Erythroblast (primary cell): Measurements from ENCODE around the gene EMD.

Experiments used
- DNase-seq, 2 experiments: peaks; one replicate each; lab custom pipeline; 2025; lab: John Stamatoyannopoulos, UW
- GATA1 ChIP-seq: IDR thresholded peaks from 2 replicates; pipeline ENCODE4 v1.6.1; 2011; ENCODE audit warnings: low read depth, mild to moderate bottlenecking, control low read depth, low read length, moderate library complexity
- POLR2A ChIP-seq: IDR thresholded peaks from 2 replicates; pipeline ENCODE4 v1.6.1; 2011; ENCODE audit warnings: mild to moderate bottlenecking, low read length

Gene EMD

DNA sequence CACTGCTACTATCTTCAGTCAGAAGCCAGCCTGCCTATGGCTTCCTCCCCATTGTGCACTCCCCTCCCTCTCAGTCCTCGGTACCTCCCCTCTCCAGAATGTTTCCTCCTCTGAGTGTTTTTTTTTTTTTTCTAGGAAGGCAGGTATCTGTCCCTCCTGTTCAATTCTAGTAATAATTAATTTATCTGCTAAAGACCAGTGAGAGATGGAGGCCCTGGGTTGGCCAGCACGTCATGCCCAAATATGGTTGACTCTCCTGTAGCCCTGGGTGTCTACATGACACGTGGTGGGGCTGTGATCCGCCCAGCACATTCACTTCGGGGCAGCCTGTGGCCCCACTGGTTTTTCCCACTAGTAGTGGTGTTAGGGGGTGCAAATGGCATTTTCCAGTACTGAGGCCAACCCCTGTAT lies 6.5 kb upstream of the EMD start:
- peak; percentile 47 to 58 for DNase-seq
- TF ChIP-seq POLR2A (no peak), GATA1 (no peak)

DNA sequence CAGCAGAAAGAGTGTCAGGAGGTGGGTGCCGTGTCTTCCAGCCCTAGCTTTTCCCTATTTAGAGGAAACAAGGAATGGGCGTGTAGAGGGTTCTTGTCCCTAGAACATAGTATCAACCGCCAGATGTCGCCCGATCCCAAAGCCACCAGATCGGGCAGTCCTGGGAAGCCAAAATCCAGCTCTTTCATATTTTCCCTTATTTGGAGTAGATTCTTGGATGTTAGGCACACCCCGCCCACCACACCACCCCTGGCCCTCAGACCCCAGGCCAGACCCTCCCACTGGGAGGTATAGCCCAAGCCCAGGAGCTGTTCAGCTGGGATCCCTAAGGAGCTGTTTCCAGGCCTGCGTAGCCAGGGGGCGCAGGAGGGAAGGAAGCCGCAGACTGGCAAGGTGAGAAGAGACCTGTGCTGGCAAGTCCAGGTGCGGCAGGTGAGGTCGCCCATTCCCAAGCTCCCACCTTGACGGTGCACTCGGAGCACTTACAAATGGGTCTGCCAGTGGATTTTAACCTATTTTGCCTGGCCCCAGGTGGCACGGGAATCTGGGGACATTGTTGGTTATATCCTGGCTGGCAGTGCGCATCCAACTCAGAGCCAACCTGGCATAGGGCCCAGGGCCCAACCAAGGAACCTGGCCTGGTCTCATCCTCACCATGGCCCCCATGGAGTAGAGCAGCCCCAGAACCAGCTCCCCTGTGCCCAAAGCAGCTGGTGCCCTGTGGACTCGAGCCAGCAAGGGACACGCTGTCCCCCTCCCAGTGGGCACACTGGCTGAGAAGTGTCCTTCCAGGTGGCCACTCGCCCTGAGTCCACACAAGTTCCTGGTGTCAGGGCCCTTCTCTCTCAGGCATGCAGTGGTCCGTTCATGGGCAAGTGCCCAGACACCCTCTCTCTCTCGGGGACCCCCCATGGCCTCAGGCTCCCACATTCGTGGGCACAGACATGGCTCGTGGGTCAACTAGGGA lies 5.5 kb upstream of the EMD start:
- TF ChIP-seq POLR2A (no peak), GATA1 (no peak)
- peak; percentile 48 to 70 for DNase-seq

DNA sequence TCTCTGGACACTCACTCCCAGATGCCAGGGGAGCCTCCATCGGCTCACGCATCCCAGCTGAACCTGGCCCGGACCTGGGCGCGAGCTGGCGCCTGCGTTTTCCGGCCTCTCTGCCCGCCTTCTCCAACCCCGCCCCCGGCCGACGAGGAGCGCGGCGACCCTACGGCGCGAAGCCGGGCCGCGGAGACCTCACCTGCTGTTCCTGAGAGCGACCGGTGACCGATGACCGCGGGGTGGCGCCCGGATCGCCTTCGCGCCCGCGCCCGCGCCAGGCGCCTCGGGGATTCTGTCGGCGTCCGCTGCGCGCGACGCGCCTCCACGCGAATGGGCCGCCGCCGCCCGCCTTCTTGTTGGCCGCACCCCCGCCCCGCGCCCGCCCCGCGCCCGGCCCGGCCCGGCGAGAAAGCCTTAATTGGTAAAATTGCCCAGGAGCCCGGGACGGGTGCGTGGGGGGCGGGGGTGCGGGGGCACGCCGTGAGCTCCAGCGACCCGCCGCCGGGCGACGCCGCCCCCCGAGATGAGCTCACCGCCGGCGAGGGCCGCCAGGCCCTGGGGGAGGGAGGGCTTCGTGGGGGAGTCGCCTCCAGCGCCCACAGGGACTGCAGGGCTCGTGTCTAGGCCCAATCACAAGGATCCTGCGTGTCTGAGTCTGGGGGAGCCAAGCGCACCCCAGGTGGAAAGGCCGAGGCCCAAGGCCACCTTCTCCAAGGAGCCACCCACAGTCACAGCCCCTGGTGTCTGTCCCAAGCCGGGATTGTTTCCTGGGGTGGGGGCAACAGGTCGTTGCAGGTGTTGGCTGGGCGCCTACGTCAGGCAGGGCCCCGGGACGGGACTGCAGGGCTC lies 4.6 kb upstream of the EMD start, which contains the start of gene FLNA:
TSS of gene FLNA (minus strand) at position 322 of the 843 bp plus-strand sequence. CDS start 3,389 bp downstream, outside the sequence.
- TF ChIP-seq POLR2A = no peak
- no peak for TF ChIP-seq GATA1
- DNase-seq = peak; percentile 42 to 65

DNA sequence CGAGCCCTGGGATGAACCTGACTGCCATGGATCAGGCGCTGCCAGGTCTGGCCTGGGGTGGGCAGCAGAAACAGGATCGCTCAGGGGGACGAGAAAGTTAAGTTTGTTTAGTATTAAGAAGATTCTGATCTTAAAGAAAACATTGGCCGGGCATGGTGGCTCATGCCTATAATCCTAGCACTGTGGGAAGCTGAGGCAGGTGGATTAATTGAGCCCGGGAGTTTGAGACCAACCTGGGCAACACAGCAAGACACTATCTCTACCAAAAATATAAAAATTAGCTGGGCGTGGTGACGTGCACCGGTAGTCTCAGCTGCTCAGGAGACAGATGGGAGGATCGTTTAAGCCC lies 4.0 kb upstream of the EMD start:
- no peak for TF ChIP-seq POLR2A
- TF ChIP-seq GATA1 = no peak

DNA sequence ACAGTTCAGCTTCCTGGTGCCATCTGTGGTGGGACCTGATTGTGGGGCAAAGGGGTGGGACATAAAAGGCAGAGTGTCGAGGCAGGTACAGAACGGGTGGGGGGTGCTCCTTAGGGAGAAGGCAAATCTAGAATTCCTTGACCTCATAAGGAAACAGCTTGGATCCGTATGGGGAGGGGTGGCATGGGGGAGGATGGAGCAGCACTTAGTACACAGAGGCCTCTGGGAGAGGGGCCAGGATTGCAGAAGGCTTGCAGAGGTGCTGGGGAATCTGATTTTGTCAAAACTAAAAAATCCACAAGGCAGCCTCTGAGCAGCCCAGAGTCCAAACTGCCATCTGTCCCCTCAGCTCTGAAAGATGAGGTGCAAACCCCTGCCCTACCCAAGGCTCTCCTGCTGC lies 2.3 kb upstream of the EMD start:
- no peak for DNase-seq
- no peak for TF ChIP-seq GATA1
- TF ChIP-seq POLR2A = no peak

More for the DNA sequence above, 4.0 kb upstream of the EMD start:
- no peak for DNase-seq

DNA sequence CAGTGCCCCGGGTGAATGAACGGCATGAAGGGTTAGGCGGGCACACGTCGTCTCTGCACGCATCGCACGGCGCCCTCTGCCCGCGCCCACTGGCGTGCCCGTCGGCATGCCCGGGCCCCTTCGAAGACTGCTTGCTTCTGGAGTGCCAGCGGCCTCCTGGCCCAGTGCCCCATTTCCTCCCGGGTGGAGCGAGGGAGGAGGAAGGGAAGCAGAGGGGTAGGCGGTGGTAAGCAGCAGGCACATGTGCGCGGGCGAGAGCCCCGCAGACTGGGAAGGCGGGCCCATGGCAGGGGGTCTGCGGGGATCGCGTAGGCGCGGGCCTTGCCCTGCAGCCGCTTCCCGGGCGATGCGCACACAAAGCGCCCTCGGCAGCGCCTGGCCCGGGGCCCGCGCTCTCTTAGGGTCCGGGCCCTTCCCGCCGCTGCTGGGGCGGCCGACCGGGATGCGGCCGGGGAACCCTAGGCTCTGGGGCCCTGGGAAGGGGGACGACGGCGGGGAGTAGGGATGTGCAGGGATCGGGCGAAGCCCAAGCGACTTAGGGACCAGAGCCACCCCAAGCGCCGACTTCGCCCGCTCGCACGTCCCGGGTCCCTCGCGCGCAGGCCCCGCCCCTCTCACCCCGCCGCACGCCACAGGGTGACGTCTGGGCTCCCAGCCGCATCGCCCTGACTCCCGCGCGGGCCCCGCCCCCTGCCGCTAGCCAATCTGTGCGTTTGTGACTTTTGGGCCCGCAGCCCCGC lies 866 bp upstream of the EMD start:
- DNase-seq = no peak

DNA sequence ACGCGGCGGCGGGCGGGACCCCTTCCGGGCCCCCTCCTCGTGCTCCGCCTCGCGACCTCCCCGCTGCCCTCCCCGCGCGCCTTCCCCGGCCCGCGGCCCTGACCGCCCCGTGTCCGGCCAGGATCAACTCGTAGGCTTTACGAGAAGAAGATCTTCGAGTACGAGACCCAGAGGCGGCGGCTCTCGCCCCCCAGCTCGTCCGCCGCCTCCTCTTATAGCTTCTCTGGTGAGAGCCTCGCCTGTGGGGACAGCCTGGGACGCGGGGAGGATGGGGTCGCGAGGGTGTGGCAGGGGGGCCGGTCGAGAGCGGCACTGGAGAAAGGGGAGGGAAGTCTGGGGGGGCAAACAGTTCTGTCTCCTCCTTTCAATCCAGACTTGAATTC lies 465 bp downstream of the EMD start:
- no peak for TF ChIP-seq GATA1
- TF ChIP-seq POLR2A = peak; percentile 23
- peak; percentile 51 to 70 for DNase-seq

More for the DNA sequence above, 866 bp upstream of the EMD start:
- TF ChIP-seq POLR2A (no peak), GATA1 (no peak)

GRCh38 chrX:154380153-154380552 lies 1.1 kb downstream of the EMD start:
- DNase-seq = peak in 1 of 2 experiments; percentile 58
- TF ChIP-seq POLR2A (no peak), GATA1 (no peak)

GRCh38 chrX:154380787-154381186 lies 1.7 kb downstream of the EMD start:
- no peak for TF ChIP-seq POLR2A
- TF ChIP-seq GATA1 = no peak
- DNase-seq = no peak

DNA sequence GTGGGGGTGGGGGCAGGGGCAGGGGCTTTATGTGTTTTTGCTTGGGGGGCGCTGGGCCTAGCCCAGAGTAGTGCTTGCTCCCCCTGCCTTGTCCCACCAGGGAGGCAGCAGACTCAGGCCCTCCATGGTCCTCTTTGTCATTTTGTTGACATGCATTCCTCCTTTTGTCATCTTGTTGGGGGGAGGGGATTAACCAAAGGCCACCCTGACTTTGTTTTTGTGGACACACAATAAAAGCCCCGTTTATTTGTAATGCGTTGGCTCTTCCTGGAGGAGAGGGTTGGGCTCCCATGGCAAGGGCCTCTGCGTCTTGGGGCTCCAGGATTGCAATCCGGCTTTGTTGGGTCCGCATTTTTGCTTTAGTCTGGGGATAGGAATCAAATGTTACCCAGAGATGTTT lies 2.2 kb downstream of the EMD start:
- no peak for DNase-seq
- TF ChIP-seq GATA1 (no peak), POLR2A (no peak)

DNA sequence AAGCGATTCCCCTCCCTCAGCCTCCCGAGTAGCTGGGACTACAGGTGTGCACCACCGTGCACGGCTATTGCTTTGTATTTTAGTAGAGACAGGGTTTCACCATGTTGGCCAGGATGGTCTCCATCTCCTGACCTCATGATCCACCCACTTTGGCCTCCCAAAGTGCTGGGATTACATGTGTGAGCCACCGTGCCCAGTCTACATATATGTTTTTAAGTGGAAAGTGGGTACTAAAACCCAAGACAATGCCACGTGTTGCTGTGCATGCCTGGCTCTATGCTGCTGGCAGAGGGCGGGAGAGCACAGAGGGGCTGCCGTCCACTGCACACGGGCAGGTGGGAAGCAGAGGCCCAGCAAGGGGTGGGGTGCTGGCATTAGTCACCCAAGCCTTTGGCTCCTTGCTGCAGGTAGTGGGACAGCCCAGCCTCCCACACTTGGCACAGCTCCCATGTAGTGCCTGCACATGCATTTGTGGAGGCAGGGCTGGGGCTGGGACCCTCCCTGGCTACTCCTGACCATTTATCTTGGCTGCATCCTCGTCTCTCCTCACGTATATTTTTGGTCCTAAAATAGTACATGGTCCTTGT lies 3.5 kb downstream of the EMD start:
- TF ChIP-seq POLR2A (peak; percentile 32), GATA1 (no peak)
- DNase-seq = no peak

GRCh38 chrX:154383359-154384283 lies 4.5 kb downstream of the EMD start:
- DNase-seq = no peak
- TF ChIP-seq POLR2A (peak; percentile 10), GATA1 (no peak)
